WTC11 (cell line): ENCODE results near the gene SPSB2. TPM values are rescaled to one million over a fixed set of nuclear protein-coding genes. Genes with fewer than 3 reads are reported as not detected.
"Not testable (repeated sequence)": the region's sequence is repeated elsewhere in the genome, so short reads cannot be mapped to it uniquely, and the experiment has no call there.

Experiments
- ATAC-seq: fragments of 200-7000 bp; cut with Tn5 transposase; 2 replicates; pipeline ENCODE4 v1.10.0; 2021; ENCODE audit warnings: mild to moderate bottlenecking, moderate library complexity
- CTCF ChIA-PET: fragments of 300-600 bp; sonication (Branson Sonifier 250); formaldehyde crosslinking; loops from one replicate; lab custom pipeline; 2021; ENCODE audit warnings: antibody characterized with exemption; lab: Charles Lee
- POLR2A ChIA-PET: fragments of 350-600 bp; sonication (Branson Sonifier 250); formaldehyde crosslinking; loops from one replicate; lab custom pipeline; 2021; ENCODE audit warnings: antibody characterized with exemption; lab: Charles Lee
- DNase-seq: peaks from one replicate; pipeline ENCODE4 v3.0.0; 2021; ENCODE audit warnings: low spot score
- H3K27ac Mint-ChIP-seq: 2 replicates; pipeline ENCODE4 v1.8.0; 2021; ENCODE audit warnings: mixed read lengths
- H3K27me3 Mint-ChIP-seq: 2 replicates; pipeline ENCODE4 v1.8.0; 2021; ENCODE audit warnings: low read depth, mild to moderate bottlenecking, moderate library complexity, mixed read lengths
- H3K36me3 Mint-ChIP-seq: 2 replicates; pipeline ENCODE4 v1.8.0; 2021; ENCODE audit warnings: mixed read lengths
- H3K4me1 Mint-ChIP-seq: 2 replicates; pipeline ENCODE4 v1.8.0; 2022; ENCODE audit warnings: mixed read lengths
- H3K4me3 Mint-ChIP-seq: 2 replicates; pipeline ENCODE4 v1.8.0; 2021; ENCODE audit warnings: mild to moderate bottlenecking, moderate library complexity, mixed read lengths
- H3K9me3 Mint-ChIP-seq: 2 replicates; pipeline ENCODE4 v1.8.0; 2021; ENCODE audit warnings: mixed read lengths
- E2F4 ChIP-seq: sonication (generic); formaldehyde crosslinking; IDR thresholded peaks from 2 replicates; pipeline ENCODE4 v1.8.1; 2022; ENCODE audit warnings: low read depth, mild to moderate bottlenecking, moderate library complexity, missing genetic modification reagents, borderline replicate concordance
- JAZF1 ChIP-seq: fragments of 250-450 bp; sonication (Bioruptor Pico); IDR thresholded peaks from 2 replicates; pipeline ENCODE4 v1.9.0; 2021; ENCODE audit warnings: moderate library complexity, mild to moderate bottlenecking, inconsistent platforms
- PRDM15 ChIP-seq: sonication (generic); formaldehyde crosslinking; IDR thresholded peaks from 2 replicates; pipeline ENCODE4 v1.8.0; 2022; ENCODE audit warnings: missing genetic modification reagents
- RELA ChIP-seq: sonication (generic); formaldehyde crosslinking; IDR thresholded peaks from 2 replicates; pipeline ENCODE4 v1.8.1; 2022; ENCODE audit warnings: missing genetic modification reagents, mild to moderate bottlenecking, borderline replicate concordance
- ZNF219 ChIP-seq: sonication (generic); formaldehyde crosslinking; IDR thresholded peaks from 2 replicates; pipeline ENCODE4 v1.8.0; 2023; ENCODE audit warnings: missing genetic modification reagents, mild to moderate bottlenecking, borderline replicate concordance
- ZNF396 ChIP-seq: fragments of 250-450 bp; sonication (Bioruptor Pico); IDR thresholded peaks from 2 replicates; pipeline ENCODE4 v1.8.0; 2021; ENCODE audit warnings: mild to moderate bottlenecking, moderate library complexity, borderline replicate concordance
- ZNF416 ChIP-seq: fragments of 250-450 bp; sonication (Bioruptor Pico); IDR thresholded peaks from 2 replicates; pipeline ENCODE4 v1.9.0; 2021; ENCODE audit warnings: mild to moderate bottlenecking, inconsistent platforms
- ZNF512 ChIP-seq: sonication (generic); formaldehyde crosslinking; IDR thresholded peaks from 2 replicates; pipeline ENCODE4 v1.8.1; 2022; ENCODE audit warnings: missing genetic modification reagents, borderline replicate concordance
- ZNF671 ChIP-seq: fragments of 250-450 bp; sonication (Bioruptor Pico); IDR thresholded peaks from 2 replicates; pipeline ENCODE4 v1.8.0; 2021; ENCODE audit warnings: mild to moderate bottlenecking
- total RNA-seq: library from RNA; stranded (reverse); gene quantifications from 3 replicates; pipeline ENCODE4 v1.2.3, GENCODE V29; 2021

SPSB2 gene
- total RNA-seq, 1 experiment from 2014 or later: 25.5 TPM

- POLR2A ChIA-PET: interaction anchor here (0.9 kb wide), 1 partner anchor 13 kb away, joined by 3 read pairs; no protein-coding TSS in a partner anchor
- Mint-ChIP-seq H3K27me3 (peaks cover 15% of the 10 kb centered on the region), H3K4me1 (peaks cover 31% of the 10 kb centered on the region), H3K9me3 (no peaks in the 10 kb centered on the region), H3K36me3 (peaks cover 14% of the 10 kb centered on the region), H3K4me3 (peak overlapping the region; percentile 18; the same call in 1 of the 2 replicates)
- no peak for ATAC-seq
- DNase-seq: no peak
- no peak for TF ChIP-seq E2F4 (CRISPR knock-in tag)
- peak; percentile 45; the same call in 1 of the 2 replicates for TF ChIP-seq PRDM15 (CRISPR knock-in tag)
- TF ChIP-seq ZNF396 (CRISPR knock-in tag): no peak
- TF ChIP-seq, all 79 proteins: peak for 1
- no peak overlapping the region for H3K27ac Mint-ChIP-seq
- CTCF ChIA-PET: interaction anchor here (0.9 to 9.1 kb wide), 7 partner anchors 10 to 52 kb away, joined by 3 to 45 read pairs (median 4); partner anchors contain the start of gene SPSB2
Observed at GRCh38 chr12:6912164-6912935, 39.2 kb upstream of the SPSB2 start.

- Mint-ChIP-seq H3K4me1 (peaks cover 14% of the 10 kb centered on the region), H3K4me3 (no peak overlapping the region), H3K27me3 (peaks cover 17% of the 10 kb centered on the region), H3K27ac (no peak overlapping the region), H3K36me3 (no peaks in the 10 kb centered on the region), H3K9me3 (no peaks in the 10 kb centered on the region)
- DNase-seq (no peak), ATAC-seq (no peak)
- TF ChIP-seq ZNF416 (CRISPR knock-in tag) (no peak), RELA (CRISPR knock-in tag) (no peak), JAZF1 (no peak), ZNF671 (CRISPR knock-in tag) (no peak), ZNF219 (CRISPR knock-in tag) (no peak), ZNF512 (CRISPR knock-in tag) (no peak)
- ChIA-PET POLR2A (no interaction called here), CTCF (interaction anchor here (4.4 to 9.1 kb wide), 3 partner anchors 16 to 37 kb away, joined by 17 to 53 read pairs (median 45); partner anchors contain the start of gene SPSB2)
Observed at GRCh38 chr12:6909421-6910145, 36.5 kb upstream of the SPSB2 start.

GRCh38 chr12:6908141-6908540 is 35.0 kb upstream of the SPSB2 start:
- H3K4me1 Mint-ChIP-seq, H3K9me3 Mint-ChIP-seq, H3K36me3 Mint-ChIP-seq, H3K4me3 Mint-ChIP-seq, ATAC-seq, DNase-seq, H3K27ac Mint-ChIP-seq: not testable (repeated sequence)
- ChIA-PET POLR2A (interaction anchor here (0.6 to 1.1 kb wide), 2 partner anchors 38 to 87 kb away, joined by 3 to 8 read pairs; no protein-coding TSS in a partner anchor), CTCF (interaction anchor here (0.6 to 8.0 kb wide), 4 partner anchors 17 to 71 kb away, joined by 3 to 53 read pairs (median 6); partner anchors contain the start of gene SPSB2)
- peaks cover 14% of the 10 kb centered on the region for H3K27me3 Mint-ChIP-seq
